LNCaP clone FGC (cell line): ENCODE data around the gene ASB16.

Experiments used
- DNase-seq: peaks from one replicate; pipeline ENCODE4 v3.0.0-alpha.2; 2011; ENCODE audit warnings: low read depth
- H3K4me3 ChIP-seq: 2 replicates; pipeline ENCODE4 v1.5.1; 2011; ENCODE audit warnings: mild to moderate bottlenecking, low read depth, low read length, control low read depth
- CTCF ChIP-seq: IDR thresholded peaks from 2 replicates; pipeline ENCODE4 v1.5.1; 2012; ENCODE audit warnings: mild to moderate bottlenecking; ENCODE audit not compliant: control insufficient read depth, insufficient read depth; ENCODE audit errors: extremely low read depth

ASB16 gene

GRCh38 chr17:44213403-44214229, 43.1 kb downstream of the ASB16 start:
- no peak for DNase-seq
- no peak overlapping the region for H3K4me3 ChIP-seq
- TF ChIP-seq CTCF, result no peak

DNA sequence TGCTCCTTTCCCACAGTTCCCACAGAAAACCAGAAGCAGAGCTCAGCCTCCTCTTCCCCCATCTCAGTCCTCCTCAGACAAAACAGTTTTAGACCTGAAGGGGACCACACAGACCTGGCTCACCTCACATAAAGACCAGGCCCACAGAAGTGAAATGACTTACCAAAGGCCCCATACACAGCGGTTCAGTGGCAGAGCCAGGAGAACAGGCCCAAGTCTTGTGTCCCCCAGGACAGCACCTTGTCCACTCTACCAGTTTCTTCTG, 43.7 kb downstream of the ASB16 start:
- no peak overlapping the region for H3K4me3 ChIP-seq
- no peak for DNase-seq
- TF ChIP-seq CTCF, result no peak

GRCh38 chr17:44214896-44215295, 44.4 kb downstream of the ASB16 start:
- TF ChIP-seq CTCF, result no peak
- no peak overlapping the region for H3K4me3 ChIP-seq
- no peak for DNase-seq

- no peak for TF ChIP-seq CTCF
- no peak overlapping the region for H3K4me3 ChIP-seq
- no peak for DNase-seq
Measured at GRCh38 chr17:44216173-44216572, 45.7 kb downstream of the ASB16 start.

GRCh38 chr17:44216694-44217093, 46.2 kb downstream of the ASB16 start:
- no peak overlapping the region for H3K4me3 ChIP-seq
- no peak for TF ChIP-seq CTCF
- no peak for DNase-seq

- DNase-seq, result no peak
- peak overlapping the region; percentile 62 for H3K4me3 ChIP-seq
- TF ChIP-seq CTCF, result no peak
Measured at GRCh38 chr17:44217738-44218343, 47.3 kb downstream of the ASB16 start.
